Hepatocyte (in vitro differentiated cells): ENCODE measurements around the gene RDX.
"Not testable (repeated sequence)": the region's sequence is repeated elsewhere in the genome, so short reads cannot be mapped to it uniquely, and the experiment has no call there.

Experiments used
- EZH2 ChIP-seq: fragments of 200-600 bp; sonication (generic); IDR thresholded peaks from 2 replicates; pipeline ENCODE4 v1.6.1; 2016; ENCODE audit warnings: antibody characterized with exemption, mild to moderate bottlenecking, borderline replicate concordance
- TF ChIP-seq, protein P1 (sequence below): fragments of 200-600 bp; sonication (generic); IDR thresholded peaks from 2 replicates; pipeline ENCODE4 v1.5.1; 2016; ENCODE audit warnings: antibody characterized with exemption, mild to moderate bottlenecking; ENCODE audit not compliant: poor library complexity

DNA sequence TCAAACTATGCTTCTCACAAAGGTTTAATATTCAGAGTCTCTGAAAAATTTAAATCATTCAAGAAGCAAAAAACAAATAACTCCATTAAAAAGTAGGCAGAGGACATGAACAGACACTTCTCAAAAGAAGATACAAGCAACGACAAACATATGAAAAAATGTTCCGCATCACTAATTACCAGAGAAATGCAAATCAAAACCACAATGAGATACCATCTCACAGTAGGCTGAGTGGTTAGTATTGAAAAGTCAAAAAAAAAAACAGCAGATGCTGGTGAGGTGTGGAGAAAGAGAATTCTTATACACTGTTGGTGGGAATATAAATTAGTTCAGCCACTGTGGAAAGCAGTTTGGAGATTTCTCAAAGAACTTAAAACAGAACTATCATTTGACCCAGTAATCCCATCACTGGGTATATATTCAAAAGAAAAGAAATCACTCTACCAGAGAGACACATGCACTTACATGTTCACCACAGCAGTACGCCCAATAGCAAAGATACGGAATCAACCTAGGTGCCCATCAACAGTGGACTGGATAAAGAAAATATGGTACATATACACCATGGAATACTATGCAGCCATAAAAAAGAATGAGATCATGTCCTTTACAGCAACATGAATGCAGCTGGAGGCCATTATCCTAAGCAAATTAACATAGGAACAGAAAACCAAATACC, 103.7 kb downstream of the RDX start:
- TF ChIP-seq EZH2, result not testable (repeated sequence)
- TF ChIP-seq, protein P1, sequence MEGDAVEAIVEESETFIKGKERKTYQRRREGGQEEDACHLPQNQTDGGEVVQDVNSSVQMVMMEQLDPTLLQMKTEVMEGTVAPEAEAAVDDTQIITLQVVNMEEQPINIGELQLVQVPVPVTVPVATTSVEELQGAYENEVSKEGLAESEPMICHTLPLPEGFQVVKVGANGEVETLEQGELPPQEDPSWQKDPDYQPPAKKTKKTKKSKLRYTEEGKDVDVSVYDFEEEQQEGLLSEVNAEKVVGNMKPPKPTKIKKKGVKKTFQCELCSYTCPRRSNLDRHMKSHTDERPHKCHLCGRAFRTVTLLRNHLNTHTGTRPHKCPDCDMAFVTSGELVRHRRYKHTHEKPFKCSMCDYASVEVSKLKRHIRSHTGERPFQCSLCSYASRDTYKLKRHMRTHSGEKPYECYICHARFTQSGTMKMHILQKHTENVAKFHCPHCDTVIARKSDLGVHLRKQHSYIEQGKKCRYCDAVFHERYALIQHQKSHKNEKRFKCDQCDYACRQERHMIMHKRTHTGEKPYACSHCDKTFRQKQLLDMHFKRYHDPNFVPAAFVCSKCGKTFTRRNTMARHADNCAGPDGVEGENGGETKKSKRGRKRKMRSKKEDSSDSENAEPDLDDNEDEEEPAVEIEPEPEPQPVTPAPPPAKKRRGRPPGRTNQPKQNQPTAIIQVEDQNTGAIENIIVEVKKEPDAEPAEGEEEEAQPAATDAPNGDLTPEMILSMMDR, result not testable (repeated sequence)
